CD4-positive, alpha-beta T cell treated with Interleukin-15 for 1 hour (primary cell): ENCODE measurements around the gene PPARGC1A.

Experiments
- DNase-seq: peaks from one replicate; pipeline ENCODE4 v3.0.0-alpha.2; 2020

The PPARGC1A gene

GRCh38 chr4:23766344-23766743 lies 123.5 kb downstream of the PPARGC1A start:
- DNase-seq = no peak

GRCh38 chr4:23763559-23763958 lies 126.3 kb downstream of the PPARGC1A start:
- no peak for DNase-seq

GRCh38 chr4:23762551-23762950 lies 127.3 kb downstream of the PPARGC1A start:
- no peak for DNase-seq

GRCh38 chr4:23759066-23759465 lies 130.8 kb downstream of the PPARGC1A start:
- DNase-seq = no peak

- no peak for DNase-seq
Observed at GRCh38 chr4:23754688-23755087, 135.2 kb downstream of the PPARGC1A start.

GRCh38 chr4:23750125-23750524 lies 139.7 kb downstream of the PPARGC1A start:
- DNase-seq = no peak

- no peak for DNase-seq
Observed at GRCh38 chr4:23747281-23747735, 142.5 kb downstream of the PPARGC1A start.

- DNase-seq = no peak
Observed at GRCh38 chr4:23746672-23747071, 143.2 kb downstream of the PPARGC1A start.

GRCh38 chr4:23746027-23746426 lies 143.8 kb downstream of the PPARGC1A start:
- no peak for DNase-seq

GRCh38 chr4:23745377-23745776 lies 144.5 kb downstream of the PPARGC1A start:
- no peak for DNase-seq
